ENCODE results near the gene SLC17A8. TPM values are rescaled to one million over a fixed set of nuclear protein-coding genes. Genes with fewer than 3 reads are reported as not detected.

SLC17A8 gene
- total RNA-seq, 1 experiment from 2014 or later: not detected

GRCh38 chr12:100324498-100324897, 32.4 kb upstream of the SLC17A8 start:
- H3K36me3 Mint-ChIP-seq (ENCODE audit: insufficient read depth, unreplicated experiment): peaks cover 36% of the 10 kb centered on the region
- POLR2A ChIA-PET: interaction anchor here (0.6 to 1.8 kb wide), 3 partner anchors 9 to 81 kb away, joined by 3 to 6 read pairs (median 3); no protein-coding TSS in a partner anchor
- H3K9me3 Mint-ChIP-seq (ENCODE audit: unreplicated experiment): no peaks in the 10 kb centered on the region
- no peak overlapping the region for H3K4me3 Mint-ChIP-seq (ENCODE audit: unreplicated experiment)
- H3K4me1 Mint-ChIP-seq (ENCODE audit: insufficient read depth, unreplicated experiment): no peaks in the 10 kb centered on the region
- intact Hi-C loops (cut with micrococcal nuclease): no loop called here
- no peaks in the 10 kb centered on the region for H3K27me3 Mint-ChIP-seq (ENCODE audit: insufficient read depth, unreplicated experiment)
- no peak for TF ChIP-seq CTCF (IDR thresholded peaks at IDR 0.05; ENCODE audit: unreplicated experiment)
- BruUV-seq (replicated peaks): no TSS peak
- H3K27ac Mint-ChIP-seq (ENCODE audit: low read depth, unreplicated experiment): no peak overlapping the region
- no peak for DNase-seq (ENCODE audit: unreplicated experiment)
- CTCF ChIA-PET: interaction anchor here (0.9 to 2.4 kb wide), 3 partner anchors 9 to 90 kb away, joined by 3 to 10 read pairs (median 4); no protein-coding TSS in a partner anchor

- no peaks in the 10 kb centered on the region for H3K4me1 Mint-ChIP-seq (ENCODE audit: insufficient read depth, unreplicated experiment)
These were observed 30.7 kb upstream of the SLC17A8 start for GRCh38 chr12:100326208-100326607.

GRCh38 chr12:100329800-100330199, 27.1 kb upstream of the SLC17A8 start:
- no TSS peak for BruUV-seq (replicated peaks)
- peaks cover 68% of the 10 kb centered on the region for H3K36me3 Mint-ChIP-seq (ENCODE audit: insufficient read depth, unreplicated experiment)
- H3K9me3 Mint-ChIP-seq (ENCODE audit: unreplicated experiment): no peaks in the 10 kb centered on the region
- no peak overlapping the region for H3K4me3 Mint-ChIP-seq (ENCODE audit: unreplicated experiment)
- intact Hi-C loops (cut with micrococcal nuclease): no loop called here
- H3K27me3 Mint-ChIP-seq (ENCODE audit: insufficient read depth, unreplicated experiment): no peaks in the 10 kb centered on the region
- CTCF ChIA-PET: no interaction called here
- POLR2A ChIA-PET: no interaction called here
- no peak for TF ChIP-seq CTCF (IDR thresholded peaks at IDR 0.05; ENCODE audit: unreplicated experiment)
- no peak for DNase-seq (ENCODE audit: unreplicated experiment)
- H3K4me1 Mint-ChIP-seq (ENCODE audit: insufficient read depth, unreplicated experiment): no peaks in the 10 kb centered on the region
- no peak overlapping the region for H3K27ac Mint-ChIP-seq (ENCODE audit: low read depth, unreplicated experiment)

More at GRCh38 chr12:100326208-100326607, 30.7 kb upstream of the SLC17A8 start:
- H3K27ac Mint-ChIP-seq (ENCODE audit: low read depth, unreplicated experiment): no peak overlapping the region
- no peak overlapping the region for H3K4me3 Mint-ChIP-seq (ENCODE audit: unreplicated experiment)
- intact Hi-C loops (cut with micrococcal nuclease): no loop called here
- no peak for TF ChIP-seq CTCF (IDR thresholded peaks at IDR 0.05; ENCODE audit: unreplicated experiment)
- H3K36me3 Mint-ChIP-seq (ENCODE audit: insufficient read depth, unreplicated experiment): peaks cover 50% of the 10 kb centered on the region
- POLR2A ChIA-PET: interaction anchor here (0.8 to 1.3 kb wide), 2 partner anchors 59 to 72 kb away, joined by 3 to 6 read pairs; no protein-coding TSS in a partner anchor
- DNase-seq (ENCODE audit: unreplicated experiment): no peak
- no peaks in the 10 kb centered on the region for H3K9me3 Mint-ChIP-seq (ENCODE audit: unreplicated experiment)
- no TSS peak for BruUV-seq (replicated peaks)
- no peaks in the 10 kb centered on the region for H3K27me3 Mint-ChIP-seq (ENCODE audit: insufficient read depth, unreplicated experiment)
- CTCF ChIA-PET: interaction anchor here (1.2 to 2.4 kb wide), 2 partner anchors 91 to 93 kb away, joined by 3 to 10 read pairs; no protein-coding TSS in a partner anchor

GRCh38 chr12:100331871-100332270, 25.0 kb upstream of the SLC17A8 start:
- H3K36me3 Mint-ChIP-seq (ENCODE audit: insufficient read depth, unreplicated experiment): peaks cover 77% of the 10 kb centered on the region
- no peaks in the 10 kb centered on the region for H3K27me3 Mint-ChIP-seq (ENCODE audit: insufficient read depth, unreplicated experiment)
- ChIA-PET POLR2A (no interaction called here), CTCF (interaction anchor here (0.6 to 2.1 kb wide), 3 partner anchors 16 to 223 kb away, joined by 3 to 9 read pairs (median 3); no protein-coding TSS in a partner anchor)
- no peak for TF ChIP-seq CTCF (IDR thresholded peaks at IDR 0.05; ENCODE audit: unreplicated experiment)
- no TSS peak for BruUV-seq (replicated peaks)
- H3K27ac Mint-ChIP-seq (ENCODE audit: low read depth, unreplicated experiment): peak overlapping the region; percentile 13
- no peaks in the 10 kb centered on the region for H3K9me3 Mint-ChIP-seq (ENCODE audit: unreplicated experiment)
- H3K4me1 Mint-ChIP-seq (ENCODE audit: insufficient read depth, unreplicated experiment): peaks cover 4% of the 10 kb centered on the region
- no peak for DNase-seq (ENCODE audit: unreplicated experiment)
- intact Hi-C loops (cut with micrococcal nuclease): no loop called here
- no peak overlapping the region for H3K4me3 Mint-ChIP-seq (ENCODE audit: unreplicated experiment)
